ENCODE measurements around the gene MEF2D.

Gene MEF2D
- total RNA-seq, result 32.1 to 210 (median 63.7) reads per million in 9 experiments

DNA sequence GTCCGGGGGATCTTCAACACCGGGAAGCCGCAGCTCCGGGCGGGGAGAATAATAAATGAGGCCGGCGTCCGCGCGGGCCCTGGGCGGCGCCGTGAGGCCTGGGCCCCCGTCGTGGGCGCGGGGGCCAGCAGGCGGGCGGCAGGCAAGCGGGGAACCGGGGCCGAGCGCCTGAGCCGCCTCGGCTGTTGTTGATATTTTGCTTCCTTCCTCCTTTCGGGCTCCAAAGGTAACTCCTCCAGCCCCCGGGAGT lies at the start of gene MEF2D:
TSS of gene MEF2D (minus strand) at position 233 of the 250 bp plus-strand sequence. CDS start 17,483 bp downstream, outside the sequence.
- Mint-ChIP-seq H3K4me1 (ENCODE audit: low read depth in 2 of 2) (peaks cover 67 to 72% of the 10 kb centered on the region in 2 donors), H3K4me3 (peak within 1 kb of the TSS; percentile 83 to 88), H3K36me3 (ENCODE audit: insufficient read depth) (peaks cover 65% of the 10 kb centered on the region), H3K27me3 (no peaks in the 10 kb centered on the region), H3K27ac (peak within 1 kb of the TSS; percentile 99 to 100), H3K9me3 (no peaks in the 10 kb centered on the region)
- no peak for DNase-seq
- no peak for ATAC-seq (replicated peaks)

DNA sequence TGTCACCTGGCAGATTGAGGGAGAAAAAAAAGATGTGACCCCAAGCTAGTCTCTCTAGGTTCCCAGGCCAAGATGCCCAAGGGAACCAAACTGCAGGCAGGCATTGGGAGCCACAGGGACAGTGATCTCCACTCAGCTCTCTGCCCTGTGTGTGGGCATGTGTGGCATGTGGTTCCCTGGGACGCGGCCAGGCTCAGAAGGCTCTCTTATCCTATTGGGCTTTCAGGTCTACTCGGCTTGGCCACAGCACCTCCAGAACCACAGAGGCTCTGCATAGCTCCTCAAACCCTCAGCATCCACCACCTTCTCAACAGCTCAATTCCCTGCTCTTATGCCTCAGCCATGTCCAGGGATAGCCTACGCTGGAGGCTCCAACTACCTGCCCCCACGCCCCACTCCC lies 49.8 kb upstream of the MEF2D start:
- no peak for ATAC-seq (replicated peaks)
- no peaks in the 10 kb centered on the region for H3K27me3 Mint-ChIP-seq
- H3K9me3 Mint-ChIP-seq, result no peaks in the 10 kb centered on the region
- H3K4me3 Mint-ChIP-seq, result no peak overlapping the region
- no peak overlapping the region for H3K27ac Mint-ChIP-seq
- no peaks in the 10 kb centered on the region for H3K36me3 Mint-ChIP-seq (ENCODE audit: insufficient read depth)
- peaks cover 4% of the 10 kb centered on the region in 2 donors for H3K4me1 Mint-ChIP-seq (ENCODE audit: low read depth in 2 of 2)
- no peak for DNase-seq

DNA sequence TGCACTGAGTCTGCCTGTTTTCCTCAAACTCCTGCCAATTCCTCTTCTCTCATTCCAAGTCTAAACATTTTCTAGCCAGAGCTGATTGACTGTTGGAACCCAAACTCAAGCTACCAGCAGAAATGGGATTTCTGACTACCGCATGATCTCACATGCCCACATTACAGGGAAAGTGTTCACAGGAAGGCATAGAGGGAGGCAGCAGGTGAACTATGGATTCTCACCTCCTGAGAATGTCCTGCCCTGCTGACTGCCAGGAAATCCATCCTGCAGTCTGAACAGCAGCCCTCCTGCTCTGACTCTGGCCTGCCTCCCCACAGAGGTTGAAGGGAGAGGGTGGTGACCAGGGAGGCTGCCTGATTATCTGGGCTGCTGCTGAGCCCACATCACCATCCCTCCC lies 49.3 kb upstream of the MEF2D start:
- no peaks in the 10 kb centered on the region for H3K9me3 Mint-ChIP-seq
- no peaks in the 10 kb centered on the region for H3K27me3 Mint-ChIP-seq
- no peaks in the 10 kb centered on the region for H3K36me3 Mint-ChIP-seq (ENCODE audit: insufficient read depth)
- DNase-seq (no peak), ATAC-seq (replicated peaks) (no peak)
- H3K4me1 Mint-ChIP-seq (ENCODE audit: low read depth in 2 of 2), result peaks cover 4% of the 10 kb centered on the region in 2 donors
- H3K4me3 Mint-ChIP-seq, result no peak overlapping the region
- peak overlapping the region in 1 of 2 donors; percentile 59 for H3K27ac Mint-ChIP-seq

DNA sequence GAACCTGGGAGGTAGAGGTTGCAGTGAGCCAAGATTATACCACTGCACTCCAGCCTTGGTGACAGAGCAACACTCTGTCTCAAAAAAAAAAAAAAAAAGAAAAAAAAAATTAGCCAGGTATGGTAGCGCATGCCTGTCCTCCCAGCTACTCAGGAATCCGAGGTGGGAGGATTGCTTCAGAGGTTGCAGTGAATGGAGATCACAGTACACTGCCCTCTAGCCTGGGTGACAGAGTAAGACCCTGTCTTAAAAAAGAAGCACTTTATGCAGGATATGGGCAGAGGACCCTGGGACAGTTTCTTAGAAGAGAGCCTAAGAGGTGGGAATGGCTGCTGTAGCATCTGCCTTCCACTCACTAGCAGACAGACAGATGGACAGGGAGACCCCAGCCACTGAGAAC lies 48.8 kb upstream of the MEF2D start:
- H3K27ac Mint-ChIP-seq, result peak overlapping the region in 1 of 2 donors; percentile 59
- peaks cover 4% of the 10 kb centered on the region in 2 donors for H3K4me1 Mint-ChIP-seq (ENCODE audit: low read depth in 2 of 2)
- H3K4me3 Mint-ChIP-seq, result no peak overlapping the region
- ATAC-seq (replicated peaks), result no peak
- no peaks in the 10 kb centered on the region for H3K9me3 Mint-ChIP-seq
- no peak for DNase-seq
- H3K36me3 Mint-ChIP-seq (ENCODE audit: insufficient read depth), result no peaks in the 10 kb centered on the region
- no peaks in the 10 kb centered on the region for H3K27me3 Mint-ChIP-seq

DNA sequence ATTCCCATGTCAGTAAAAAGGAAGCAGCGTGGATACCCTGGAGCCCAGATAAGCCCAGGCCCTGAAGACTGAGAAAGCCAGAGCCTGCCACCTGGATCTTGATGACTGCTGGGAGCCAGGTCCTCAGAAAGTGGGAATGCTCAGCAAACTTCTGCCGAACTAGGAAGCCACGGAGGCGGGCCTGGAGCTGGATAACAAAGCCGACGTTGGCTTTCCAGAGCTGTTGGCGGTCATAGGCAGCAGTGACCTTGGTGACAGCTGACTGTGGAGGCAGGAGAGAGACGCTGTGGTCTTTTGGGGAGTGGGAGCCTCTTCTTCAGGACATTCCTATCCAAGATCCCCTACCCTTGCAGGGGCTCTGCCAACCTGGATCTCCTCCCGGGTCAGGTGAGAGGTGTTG lies 47.4 kb upstream of the MEF2D start:
- H3K4me3 Mint-ChIP-seq, result no peak overlapping the region
- H3K27ac Mint-ChIP-seq, result no peak overlapping the region
- H3K9me3 Mint-ChIP-seq, result no peaks in the 10 kb centered on the region
- no peak for DNase-seq
- H3K4me1 Mint-ChIP-seq (ENCODE audit: low read depth in 2 of 2), result peaks cover under 1 to 1% of the 10 kb centered on the region in 2 donors
- no peak for ATAC-seq (replicated peaks)
- no peaks in the 10 kb centered on the region for H3K27me3 Mint-ChIP-seq
- no peaks in the 10 kb centered on the region for H3K36me3 Mint-ChIP-seq (ENCODE audit: insufficient read depth)

DNA sequence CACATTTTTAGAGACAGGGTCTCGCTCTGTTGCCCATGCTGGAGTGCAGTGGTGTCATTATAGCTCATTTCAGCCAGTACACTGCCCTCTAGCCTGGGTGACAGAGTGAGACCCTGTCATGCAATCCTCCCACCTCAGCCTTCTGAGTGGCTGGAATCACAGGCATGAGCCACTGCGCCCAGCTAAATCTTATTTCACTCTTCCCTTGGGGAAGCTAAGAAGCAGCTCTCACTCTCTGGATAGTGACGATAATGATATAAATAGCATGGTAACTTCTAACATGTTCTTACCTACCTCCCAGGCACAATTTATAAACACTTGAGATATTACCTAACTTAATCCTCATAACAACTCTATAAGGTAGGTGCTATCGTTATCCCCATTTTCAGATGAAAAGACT lies 46.9 kb upstream of the MEF2D start:
- H3K4me1 Mint-ChIP-seq (ENCODE audit: low read depth in 2 of 2), result peaks cover 0 to 1% of the 10 kb centered on the region in 2 donors
- no peak overlapping the region for H3K4me3 Mint-ChIP-seq
- no peak overlapping the region for H3K27ac Mint-ChIP-seq
- H3K36me3 Mint-ChIP-seq (ENCODE audit: insufficient read depth), result no peaks in the 10 kb centered on the region
- ATAC-seq (replicated peaks) (no peak), DNase-seq (no peak)
- H3K27me3 Mint-ChIP-seq, result no peaks in the 10 kb centered on the region
- H3K9me3 Mint-ChIP-seq, result no peaks in the 10 kb centered on the region

DNA sequence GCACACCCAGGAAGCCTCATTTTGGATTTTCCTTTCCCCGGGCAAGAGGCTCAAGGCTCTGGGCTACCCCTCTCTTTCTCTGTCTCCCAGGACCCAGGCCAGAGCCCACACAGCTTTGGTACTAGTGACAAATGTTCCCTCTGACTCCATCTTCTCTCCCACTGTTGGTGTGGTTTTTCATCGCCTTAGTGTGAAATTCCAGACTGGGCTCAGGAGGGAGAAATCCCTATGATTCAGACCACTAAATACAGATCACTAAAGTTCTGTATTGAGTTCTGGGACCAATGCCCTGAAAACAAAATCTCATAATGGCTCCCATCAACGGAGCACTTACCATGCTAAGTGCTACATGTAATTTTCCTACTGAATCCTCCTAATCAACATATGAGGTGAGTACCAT lies 45.7 kb upstream of the MEF2D start:
- Mint-ChIP-seq H3K36me3 (ENCODE audit: insufficient read depth) (no peaks in the 10 kb centered on the region), H3K27ac (no peak overlapping the region), H3K9me3 (no peaks in the 10 kb centered on the region), H3K27me3 (no peaks in the 10 kb centered on the region), H3K4me3 (no peak overlapping the region), H3K4me1 (ENCODE audit: low read depth in 2 of 2) (no peaks in the 10 kb centered on the region)
- DNase-seq (no peak), ATAC-seq (replicated peaks) (no peak)

DNA sequence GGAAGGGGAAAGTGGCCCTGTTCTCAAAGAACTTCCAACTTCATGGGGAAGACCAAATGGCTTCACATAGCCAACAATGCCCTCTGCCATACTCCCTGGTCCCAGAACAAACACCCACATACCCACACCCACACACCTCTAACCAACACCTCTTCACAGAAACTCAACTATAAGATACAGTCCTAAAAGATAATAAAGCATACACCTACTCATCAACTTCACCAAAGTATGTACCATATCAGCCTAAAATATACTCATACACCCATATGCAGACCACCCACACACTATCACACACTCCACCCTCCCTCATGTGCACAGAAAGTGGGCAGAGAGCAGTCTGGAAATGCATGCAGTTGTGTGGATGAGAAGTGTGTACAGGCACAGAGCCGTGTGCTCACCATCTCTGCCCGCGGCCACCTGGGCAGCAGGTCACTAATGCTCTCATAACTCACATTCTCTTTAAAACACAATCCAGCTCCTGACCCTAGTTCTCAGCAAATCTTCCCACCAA lies 44.1 kb upstream of the MEF2D start:
- no peaks in the 10 kb centered on the region for H3K4me1 Mint-ChIP-seq (ENCODE audit: low read depth in 2 of 2)
- no peak overlapping the region for H3K4me3 Mint-ChIP-seq
- no peaks in the 10 kb centered on the region for H3K36me3 Mint-ChIP-seq (ENCODE audit: insufficient read depth)
- no peaks in the 10 kb centered on the region for H3K27me3 Mint-ChIP-seq
- ATAC-seq (replicated peaks) (no peak), DNase-seq (no peak)
- H3K9me3 Mint-ChIP-seq, result no peaks in the 10 kb centered on the region
- H3K27ac Mint-ChIP-seq, result peak overlapping the region in 1 of 2 donors; percentile 5

DNA sequence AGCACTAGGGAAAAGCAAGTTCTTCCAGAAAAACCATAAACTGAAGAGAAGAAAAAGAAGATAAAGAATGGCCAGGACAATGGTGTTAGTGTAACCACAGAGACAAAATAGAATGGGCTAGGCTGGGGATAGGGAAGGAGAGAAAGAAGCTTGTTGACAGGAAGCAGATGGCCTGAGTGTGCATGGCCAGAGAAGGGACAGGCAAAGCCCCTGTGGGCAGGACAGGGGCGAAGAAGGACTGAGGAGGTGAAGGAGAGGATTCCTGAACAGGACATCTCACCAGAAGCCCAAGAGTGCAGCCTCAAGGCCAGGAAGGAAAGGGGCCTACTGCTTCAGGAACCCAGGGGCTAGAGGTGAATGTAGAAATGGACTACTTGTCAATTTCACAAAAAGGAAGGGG lies 42.5 kb upstream of the MEF2D start:
- no peak for DNase-seq

DNA sequence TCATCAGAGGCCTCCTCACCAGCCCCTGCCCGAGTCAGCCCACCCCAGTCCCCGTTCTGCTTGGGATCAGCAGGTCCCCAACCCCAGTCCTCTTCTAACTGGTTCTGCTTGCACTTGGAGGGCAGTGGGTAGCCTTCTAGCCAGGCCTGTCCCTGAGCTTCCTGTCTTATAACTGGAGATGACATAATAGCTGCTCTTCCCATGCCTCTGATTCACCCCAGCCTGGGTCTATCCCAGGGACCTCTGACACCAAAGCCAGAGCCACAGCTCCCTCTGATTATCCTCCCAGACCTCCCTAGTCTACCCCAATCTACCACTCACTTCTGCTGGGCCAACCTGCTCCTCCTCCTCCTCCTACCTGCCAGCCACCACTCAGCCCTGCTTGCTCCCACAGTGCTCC lies 40.4 kb upstream of the MEF2D start:
- ATAC-seq (replicated peaks) (no peak), DNase-seq (no peak)
- Mint-ChIP-seq H3K27me3 (no peaks in the 10 kb centered on the region), H3K36me3 (ENCODE audit: insufficient read depth) (no peaks in the 10 kb centered on the region), H3K27ac (peak overlapping the region in 1 of 2 donors; percentile 21), H3K4me3 (no peak overlapping the region), H3K4me1 (ENCODE audit: low read depth in 2 of 2) (peaks cover 0 to 4% of the 10 kb centered on the region in 2 donors), H3K9me3 (no peaks in the 10 kb centered on the region)

More for the DNA sequence above, 42.5 kb upstream of the MEF2D start:
- H3K27me3 Mint-ChIP-seq, result no peaks in the 10 kb centered on the region
- H3K4me3 Mint-ChIP-seq, result no peak overlapping the region
- no peaks in the 10 kb centered on the region for H3K9me3 Mint-ChIP-seq
- no peak for ATAC-seq (replicated peaks)
- peak overlapping the region in 1 of 2 donors; percentile 36 for H3K27ac Mint-ChIP-seq
- peaks cover 0 to 4% of the 10 kb centered on the region in 2 donors for H3K4me1 Mint-ChIP-seq (ENCODE audit: low read depth in 2 of 2)
- H3K36me3 Mint-ChIP-seq (ENCODE audit: insufficient read depth), result no peaks in the 10 kb centered on the region

DNA sequence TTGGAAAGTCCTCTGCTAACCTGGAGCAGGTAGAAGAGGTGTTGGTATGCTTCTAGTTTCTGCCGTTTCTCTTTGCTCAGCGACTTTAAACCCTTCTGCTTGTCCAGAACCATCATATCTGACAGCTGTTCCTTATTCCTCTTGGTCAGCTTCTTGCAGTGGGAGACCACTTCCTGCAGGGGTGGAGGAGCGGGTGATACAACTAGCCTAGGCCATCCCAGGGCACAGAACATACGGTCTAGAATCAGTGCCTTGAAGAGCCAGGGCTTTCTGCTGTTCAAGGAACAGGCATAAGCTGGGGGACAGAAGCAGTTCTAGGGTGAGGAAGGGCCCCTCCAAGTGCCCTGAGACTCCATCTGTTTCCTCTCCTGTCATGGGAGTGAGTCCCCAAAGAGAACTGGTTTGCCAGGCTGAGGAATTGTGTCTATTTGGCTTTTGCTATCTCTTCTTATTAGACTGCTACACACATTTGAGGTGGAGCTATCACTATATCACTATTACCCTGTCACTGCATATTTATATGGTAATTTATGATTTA lies 39.3 kb upstream of the MEF2D start:
- Mint-ChIP-seq H3K27ac (no peak overlapping the region), H3K4me3 (no peak overlapping the region), H3K36me3 (ENCODE audit: insufficient read depth) (no peaks in the 10 kb centered on the region), H3K9me3 (no peaks in the 10 kb centered on the region), H3K27me3 (no peaks in the 10 kb centered on the region), H3K4me1 (ENCODE audit: low read depth in 2 of 2) (peaks cover 0 to 4% of the 10 kb centered on the region in 2 donors)
- no peak for ATAC-seq (replicated peaks)
- DNase-seq, result no peak

DNA sequence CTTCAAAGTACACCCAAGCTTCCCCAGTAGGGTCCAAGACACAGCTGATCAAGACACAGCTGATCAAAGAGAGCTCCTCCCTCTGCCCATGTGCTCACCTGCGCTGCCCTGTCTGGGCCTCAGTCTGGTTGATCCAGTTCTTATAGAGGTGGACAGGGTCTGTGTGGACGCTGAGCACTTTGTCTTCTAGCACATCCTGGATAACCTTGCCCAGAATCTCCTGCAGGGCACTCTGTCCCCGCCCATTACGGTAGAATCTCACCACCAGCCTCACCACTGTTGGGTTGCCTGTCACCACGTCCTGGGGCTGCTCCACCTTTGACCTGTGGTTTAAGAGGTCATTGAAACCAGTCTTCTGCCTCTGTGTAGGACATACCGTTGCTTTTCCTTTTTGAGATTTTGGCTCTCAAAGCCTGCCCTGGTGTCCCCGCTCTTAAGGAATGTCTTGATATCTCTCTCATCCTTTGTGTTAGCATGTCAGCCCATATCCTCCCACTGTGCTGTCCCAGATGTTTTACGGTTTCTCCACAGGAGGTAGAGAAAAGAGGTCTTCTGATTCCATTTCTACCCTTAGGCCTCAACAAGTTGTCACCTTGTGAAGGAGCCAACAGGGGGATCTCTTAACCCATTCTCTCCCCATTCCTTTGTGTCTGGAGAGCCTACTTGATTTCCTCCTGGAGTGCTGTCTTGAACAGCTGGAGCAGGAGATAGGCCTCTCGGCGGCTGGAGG lies 38.3 kb upstream of the MEF2D start:
- ATAC-seq (replicated peaks) (no peak), DNase-seq (no peak)
- H3K27ac Mint-ChIP-seq, result no peak overlapping the region
- H3K9me3 Mint-ChIP-seq, result no peaks in the 10 kb centered on the region
- H3K36me3 Mint-ChIP-seq (ENCODE audit: insufficient read depth), result no peaks in the 10 kb centered on the region
- H3K27me3 Mint-ChIP-seq, result no peaks in the 10 kb centered on the region
- H3K4me1 Mint-ChIP-seq (ENCODE audit: low read depth in 2 of 2), result peaks cover 0 to 4% of the 10 kb centered on the region in 2 donors
- no peak overlapping the region for H3K4me3 Mint-ChIP-seq

DNA sequence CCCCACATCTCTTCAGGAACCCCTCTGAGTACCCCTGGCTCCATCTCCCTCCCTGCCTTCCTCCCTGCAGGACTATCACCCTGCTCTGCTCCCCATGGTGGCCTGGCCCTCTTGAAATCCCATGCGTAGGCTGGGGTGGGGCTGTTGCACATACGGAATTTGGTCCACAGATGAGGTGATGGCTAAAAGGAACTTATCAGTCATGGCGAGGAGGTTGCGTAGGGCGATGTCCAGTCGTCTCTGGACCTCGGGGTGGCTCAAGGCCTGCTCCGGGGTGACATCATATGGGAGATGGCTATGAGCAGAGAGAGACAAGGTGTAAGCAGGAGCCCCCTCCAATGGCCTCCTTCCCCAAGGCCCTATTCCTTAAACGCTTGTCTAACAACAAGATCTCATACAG lies 36.5 kb upstream of the MEF2D start:
- ATAC-seq (replicated peaks), result no peak
- no peak overlapping the region for H3K4me3 Mint-ChIP-seq

DNA sequence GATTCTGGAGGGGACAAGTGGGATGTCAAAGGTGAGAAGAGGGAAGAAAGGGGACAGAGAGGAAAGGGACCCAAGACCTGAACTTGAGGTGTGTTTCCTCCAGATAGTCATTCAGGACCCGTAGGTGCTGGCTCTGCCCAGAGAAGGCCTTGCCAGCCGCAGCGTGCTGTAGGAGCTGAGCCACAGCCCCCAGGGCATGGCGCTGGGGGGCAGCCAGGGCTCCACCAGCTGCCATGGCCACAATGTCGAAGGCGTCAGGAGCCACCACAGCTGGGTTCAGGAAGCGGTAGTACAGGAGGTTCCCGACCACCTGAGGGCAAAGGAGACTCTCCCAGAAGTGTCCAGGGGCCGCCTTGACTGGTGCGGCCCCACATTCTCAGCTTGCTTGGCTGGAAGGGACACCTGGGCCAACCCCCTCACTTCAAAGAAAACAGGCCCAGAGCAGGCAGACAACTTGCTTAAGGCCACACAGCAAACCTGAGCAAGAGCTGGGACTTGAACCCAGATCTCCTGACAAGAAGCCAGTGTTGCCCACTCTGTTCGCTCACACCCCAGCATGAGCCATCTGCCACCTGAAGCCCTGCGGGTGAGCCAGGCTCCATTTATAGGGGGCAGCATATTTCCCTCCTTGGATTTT lies 34.0 kb upstream of the MEF2D start:
- DNase-seq (no peak), ATAC-seq (replicated peaks) (no peak)
- Mint-ChIP-seq H3K27me3 (no peaks in the 10 kb centered on the region), H3K4me1 (ENCODE audit: low read depth in 2 of 2) (peaks cover 0 to 4% of the 10 kb centered on the region in 2 donors), H3K4me3 (no peak overlapping the region), H3K36me3 (ENCODE audit: insufficient read depth) (no peaks in the 10 kb centered on the region), H3K27ac (no peak overlapping the region), H3K9me3 (no peaks in the 10 kb centered on the region)

More for the DNA sequence above, 36.5 kb upstream of the MEF2D start:
- H3K4me1 Mint-ChIP-seq (ENCODE audit: low read depth in 2 of 2), result peaks cover 0 to 4% of the 10 kb centered on the region in 2 donors
- no peak overlapping the region for H3K27ac Mint-ChIP-seq
- no peaks in the 10 kb centered on the region for H3K9me3 Mint-ChIP-seq
- no peaks in the 10 kb centered on the region for H3K36me3 Mint-ChIP-seq (ENCODE audit: insufficient read depth)
- no peaks in the 10 kb centered on the region for H3K27me3 Mint-ChIP-seq
- DNase-seq, result no peak

Data from effector memory CD8-positive, alpha-beta T cell (primary cell).